ENCODE results near the gene NCR3LG1.

Gene NCR3LG1

DNA sequence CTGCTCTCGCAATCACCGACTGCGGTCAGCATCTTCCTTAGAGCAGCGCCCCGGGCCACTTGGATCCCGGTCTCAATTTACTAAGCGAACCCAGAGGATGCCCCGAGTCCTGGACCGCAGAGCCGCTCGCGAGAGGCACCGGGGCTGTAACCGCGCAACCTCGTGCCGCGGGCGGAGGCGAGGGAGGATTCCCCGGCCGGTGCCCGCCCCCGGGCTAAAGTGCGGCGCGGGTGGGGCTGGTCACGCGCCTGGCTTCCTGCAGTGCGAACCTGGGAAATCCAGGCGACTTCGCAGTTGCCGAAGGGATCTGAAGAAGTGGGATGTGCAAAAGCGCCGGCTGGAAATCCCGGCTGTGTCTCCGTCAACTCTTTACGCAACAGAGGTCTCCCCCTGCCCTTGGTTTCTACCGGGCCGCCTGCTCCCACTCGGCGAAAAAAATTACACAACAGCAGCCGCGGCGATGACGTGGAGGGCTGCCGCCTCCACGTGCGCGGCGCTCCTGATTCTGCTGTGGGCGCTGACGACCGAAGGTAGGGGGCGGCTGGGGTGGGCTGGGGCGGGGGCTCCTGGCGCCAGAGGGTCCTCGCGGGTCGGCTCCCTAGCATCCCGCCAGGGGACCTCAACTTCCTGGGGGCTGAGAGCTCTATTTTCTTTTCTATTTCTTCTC lies at the start of gene NCR3LG1:
Gene NCR3LG1 (plus strand): TSS at position 291 of the 667 bp plus-strand sequence. CDS start 170 bp downstream, at position 461.
- Histone ChIP-seq H3K36me3 (ENCODE audit: control insufficient read depth, insufficient read depth, low read length) (no peaks in the 10 kb centered on the region), H3K9me3 (ENCODE audit: control insufficient read depth, insufficient read depth, low read length) (no peaks in the 10 kb centered on the region), H3K9ac (ENCODE audit: low read depth, low read length) (no peak within 1 kb of the TSS), H3K4me1 (ENCODE audit: control insufficient read depth, insufficient read depth, low read length) (no peaks in the 10 kb centered on the region), H3K27me3 (ENCODE audit: control insufficient read depth, insufficient read depth, low read length) (peaks cover 55% of the 10 kb centered on the region), H3K4me3 (ENCODE audit: low read depth, low read length) (peak within 1 kb of the TSS; percentile 59)

DNA sequence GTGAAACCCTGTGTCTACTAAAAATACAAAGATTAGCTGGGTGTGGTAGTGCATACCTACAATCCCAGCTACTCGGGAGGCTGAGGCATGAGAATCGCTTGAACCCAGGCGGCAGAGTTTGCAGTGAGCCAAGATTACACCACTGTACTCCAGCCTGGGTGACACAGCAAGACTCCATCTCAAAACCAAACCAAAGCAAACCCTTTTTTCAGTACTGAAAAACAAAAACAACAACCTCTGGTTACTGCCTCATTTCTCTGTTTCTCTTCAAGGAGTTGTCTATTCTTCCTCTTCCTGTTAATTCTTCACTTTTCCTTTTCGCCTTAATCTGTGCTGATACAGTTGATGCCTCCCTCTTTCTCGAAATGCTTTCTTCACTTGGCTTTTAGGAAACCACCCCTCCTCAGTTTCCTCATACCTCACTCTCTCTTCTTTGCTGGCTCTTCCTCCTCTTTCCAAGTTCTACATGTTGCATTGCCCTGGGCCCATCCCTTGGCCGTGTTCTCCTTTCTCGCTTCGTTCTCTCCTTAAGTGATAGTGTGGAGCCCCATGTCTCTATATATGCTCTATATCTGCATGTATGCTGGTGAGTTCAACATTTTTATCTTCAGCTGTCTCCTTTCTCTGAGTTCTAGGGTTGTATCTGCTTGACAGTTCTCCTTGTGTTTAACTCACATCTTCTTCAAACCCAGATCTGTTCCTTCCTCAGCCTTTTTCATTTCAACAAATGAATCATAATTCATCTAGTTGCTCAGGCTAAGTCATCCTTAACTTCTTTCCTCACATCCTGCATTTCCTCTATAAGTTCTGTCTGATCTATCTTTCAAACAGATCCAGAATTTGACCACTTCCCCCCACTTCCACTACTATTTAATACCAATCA lies 38.0 kb upstream of the NCR3LG1 start:
- Histone ChIP-seq H3K4me3 (ENCODE audit: low read depth, low read length) (no peak overlapping the region), H3K36me3 (ENCODE audit: control insufficient read depth, insufficient read depth, low read length) (no peaks in the 10 kb centered on the region)

DNA sequence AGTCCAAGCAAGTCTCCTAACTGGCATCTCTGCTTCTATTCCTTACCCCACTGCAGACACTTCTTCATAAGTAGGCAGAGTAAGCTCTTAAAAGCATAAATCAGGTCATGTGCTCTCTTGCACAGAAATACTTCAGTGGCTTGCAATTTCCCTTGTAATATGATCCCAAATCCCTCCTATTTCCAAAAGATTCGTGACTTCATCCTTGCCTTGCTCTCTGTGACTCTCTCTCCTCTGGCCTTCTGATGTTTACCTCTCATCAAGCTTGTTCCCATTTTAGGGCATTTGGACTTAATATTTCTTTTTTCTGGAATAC lies 37.4 kb upstream of the NCR3LG1 start:
- no peaks in the 10 kb centered on the region for H3K4me1 ChIP-seq (ENCODE audit: control insufficient read depth, insufficient read depth, low read length)
- H3K36me3 ChIP-seq (ENCODE audit: control insufficient read depth, insufficient read depth, low read length): no peaks in the 10 kb centered on the region
- H3K9ac ChIP-seq (ENCODE audit: low read depth, low read length): no peak overlapping the region

More for the DNA sequence above, 38.0 kb upstream of the NCR3LG1 start:
- H3K9ac ChIP-seq (ENCODE audit: low read depth, low read length): no peak overlapping the region
- H3K27me3 ChIP-seq (ENCODE audit: control insufficient read depth, insufficient read depth, low read length): no peaks in the 10 kb centered on the region
- H3K4me1 ChIP-seq (ENCODE audit: control insufficient read depth, insufficient read depth, low read length): no peaks in the 10 kb centered on the region
- no peaks in the 10 kb centered on the region for H3K9me3 ChIP-seq (ENCODE audit: control insufficient read depth, insufficient read depth, low read length)

GRCh38 chr11:17314904-17315426 lies 36.6 kb upstream of the NCR3LG1 start:
- Histone ChIP-seq H3K4me1 (ENCODE audit: control insufficient read depth, insufficient read depth, low read length) (no peaks in the 10 kb centered on the region), H3K36me3 (ENCODE audit: control insufficient read depth, insufficient read depth, low read length) (no peaks in the 10 kb centered on the region), H3K27me3 (ENCODE audit: control insufficient read depth, insufficient read depth, low read length) (no peaks in the 10 kb centered on the region), H3K9me3 (ENCODE audit: control insufficient read depth, insufficient read depth, low read length) (no peaks in the 10 kb centered on the region), H3K4me3 (ENCODE audit: low read depth, low read length) (no peak overlapping the region), H3K9ac (ENCODE audit: low read depth, low read length) (no peak overlapping the region)

More for the DNA sequence above, 37.4 kb upstream of the NCR3LG1 start:
- Histone ChIP-seq H3K27me3 (ENCODE audit: control insufficient read depth, insufficient read depth, low read length) (no peaks in the 10 kb centered on the region), H3K4me3 (ENCODE audit: low read depth, low read length) (no peak overlapping the region), H3K9me3 (ENCODE audit: control insufficient read depth, insufficient read depth, low read length) (no peaks in the 10 kb centered on the region)

GRCh38 chr11:17328871-17329494 lies 22.6 kb upstream of the NCR3LG1 start:
- Histone ChIP-seq H3K9ac (ENCODE audit: low read depth, low read length) (no peak overlapping the region), H3K36me3 (ENCODE audit: control insufficient read depth, insufficient read depth, low read length) (no peaks in the 10 kb centered on the region), H3K9me3 (ENCODE audit: control insufficient read depth, insufficient read depth, low read length) (no peaks in the 10 kb centered on the region), H3K27me3 (ENCODE audit: control insufficient read depth, insufficient read depth, low read length) (no peaks in the 10 kb centered on the region), H3K4me3 (ENCODE audit: low read depth, low read length) (no peak overlapping the region), H3K4me1 (ENCODE audit: control insufficient read depth, insufficient read depth, low read length) (peaks cover 4% of the 10 kb centered on the region)

GRCh38 chr11:17331669-17332068 lies 19.9 kb upstream of the NCR3LG1 start:
- H3K9me3 ChIP-seq (ENCODE audit: control insufficient read depth, insufficient read depth, low read length): no peaks in the 10 kb centered on the region
- no peak overlapping the region for H3K9ac ChIP-seq (ENCODE audit: low read depth, low read length)
- no peaks in the 10 kb centered on the region for H3K27me3 ChIP-seq (ENCODE audit: control insufficient read depth, insufficient read depth, low read length)
- peaks cover 4% of the 10 kb centered on the region for H3K4me1 ChIP-seq (ENCODE audit: control insufficient read depth, insufficient read depth, low read length)
- no peaks in the 10 kb centered on the region for H3K36me3 ChIP-seq (ENCODE audit: control insufficient read depth, insufficient read depth, low read length)
- H3K4me3 ChIP-seq (ENCODE audit: low read depth, low read length): no peak overlapping the region

DNA sequence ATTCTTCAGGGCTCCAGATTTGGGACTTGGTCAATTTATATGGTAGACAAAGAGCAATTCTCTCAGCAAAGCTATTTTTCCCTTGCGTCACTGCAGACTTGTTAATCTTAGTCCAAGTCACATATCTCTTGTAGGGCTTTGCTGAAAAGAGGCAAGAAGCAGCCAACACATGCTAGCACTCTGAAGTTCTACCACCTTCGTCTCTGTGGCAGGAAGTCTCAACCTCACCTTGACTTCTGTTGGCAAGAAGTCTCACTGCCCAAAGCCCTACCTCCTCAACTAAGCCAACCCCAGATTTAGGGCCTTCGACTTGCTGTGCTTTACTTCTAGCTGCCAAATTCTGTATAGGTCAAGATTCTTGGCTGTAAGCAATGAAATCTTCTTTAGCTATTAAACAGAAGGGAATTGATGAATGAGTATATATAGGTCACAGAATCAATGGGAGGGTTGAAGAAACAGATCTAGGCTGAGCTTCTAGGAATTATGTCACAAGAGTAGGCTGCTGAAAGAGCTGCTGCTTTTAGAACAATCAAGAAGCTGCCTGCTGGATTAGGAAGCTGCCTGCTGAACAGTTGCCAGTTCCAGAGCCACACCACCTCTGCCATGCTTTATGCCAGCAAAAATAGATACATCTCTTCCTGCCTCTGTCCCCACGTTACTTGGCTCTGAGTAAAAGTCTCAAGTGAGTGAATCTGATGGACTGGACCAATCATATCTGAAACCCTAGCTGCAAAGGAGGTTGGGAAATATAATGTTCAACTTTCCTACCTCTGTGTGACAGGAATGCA lies 17.6 kb upstream of the NCR3LG1 start:
- no peak overlapping the region for H3K9ac ChIP-seq (ENCODE audit: low read depth, low read length)

DNA sequence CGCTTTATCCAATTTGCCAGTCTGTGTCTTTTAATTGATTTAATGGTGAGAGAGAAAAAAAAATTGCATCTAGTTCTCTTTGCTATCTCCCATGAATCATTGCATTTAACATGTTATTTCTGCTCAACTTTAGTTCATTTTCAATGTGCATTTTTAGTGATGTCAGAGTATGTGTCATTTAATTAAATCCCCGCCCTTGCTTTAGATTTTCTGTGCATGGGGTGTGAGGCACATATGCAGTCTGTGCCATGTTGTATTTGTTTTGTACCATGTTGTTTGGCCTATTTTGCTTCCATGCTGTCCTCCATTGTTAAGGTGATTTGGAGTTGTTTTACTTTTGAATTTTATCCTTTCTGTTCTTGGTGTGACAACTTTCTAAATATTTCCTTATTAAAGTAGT lies 8.3 kb upstream of the NCR3LG1 start:
- Histone ChIP-seq H3K9ac (ENCODE audit: low read depth, low read length) (no peak overlapping the region), H3K9me3 (ENCODE audit: control insufficient read depth, insufficient read depth, low read length) (no peaks in the 10 kb centered on the region), H3K27me3 (ENCODE audit: control insufficient read depth, insufficient read depth, low read length) (no peaks in the 10 kb centered on the region), H3K4me3 (ENCODE audit: low read depth, low read length) (no peak overlapping the region), H3K4me1 (ENCODE audit: control insufficient read depth, insufficient read depth, low read length) (no peaks in the 10 kb centered on the region), H3K36me3 (ENCODE audit: control insufficient read depth, insufficient read depth, low read length) (no peaks in the 10 kb centered on the region)

More for the DNA sequence above, 17.6 kb upstream of the NCR3LG1 start:
- H3K36me3 ChIP-seq (ENCODE audit: control insufficient read depth, insufficient read depth, low read length): no peaks in the 10 kb centered on the region
- no peaks in the 10 kb centered on the region for H3K27me3 ChIP-seq (ENCODE audit: control insufficient read depth, insufficient read depth, low read length)
- no peaks in the 10 kb centered on the region for H3K9me3 ChIP-seq (ENCODE audit: control insufficient read depth, insufficient read depth, low read length)
- H3K4me1 ChIP-seq (ENCODE audit: control insufficient read depth, insufficient read depth, low read length): peaks cover 3% of the 10 kb centered on the region
- no peak overlapping the region for H3K4me3 ChIP-seq (ENCODE audit: low read depth, low read length)

GRCh38 chr11:17343907-17344306 lies 7.7 kb upstream of the NCR3LG1 start:
- Histone ChIP-seq H3K9me3 (ENCODE audit: control insufficient read depth, insufficient read depth, low read length) (no peaks in the 10 kb centered on the region), H3K27me3 (ENCODE audit: control insufficient read depth, insufficient read depth, low read length) (peaks cover 3% of the 10 kb centered on the region), H3K36me3 (ENCODE audit: control insufficient read depth, insufficient read depth, low read length) (no peaks in the 10 kb centered on the region), H3K4me1 (ENCODE audit: control insufficient read depth, insufficient read depth, low read length) (no peaks in the 10 kb centered on the region), H3K4me3 (ENCODE audit: low read depth, low read length) (no peak overlapping the region), H3K9ac (ENCODE audit: low read depth, low read length) (no peak overlapping the region)

DNA sequence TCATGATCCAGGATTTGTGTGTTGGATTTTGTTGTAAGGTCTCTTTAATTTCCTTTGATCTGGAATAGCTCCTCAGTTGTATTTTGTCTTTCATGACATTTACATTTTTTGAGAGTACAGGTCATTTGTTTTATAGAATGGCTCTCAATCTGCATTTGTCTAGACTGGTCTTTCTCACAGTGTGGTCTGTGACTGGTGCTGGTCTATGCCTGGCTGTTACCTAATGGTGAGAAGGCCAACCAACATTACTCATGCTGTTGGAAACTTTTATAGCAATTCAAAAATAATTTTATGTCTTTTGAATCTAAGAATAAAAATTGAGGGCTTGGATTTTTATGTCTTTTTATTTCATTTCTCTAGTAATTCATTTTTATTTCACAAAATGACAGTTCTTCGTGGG lies 3.9 kb upstream of the NCR3LG1 start:
- H3K27me3 ChIP-seq (ENCODE audit: control insufficient read depth, insufficient read depth, low read length): peaks cover 37% of the 10 kb centered on the region
- H3K4me3 ChIP-seq (ENCODE audit: low read depth, low read length): no peak overlapping the region
- H3K9me3 ChIP-seq (ENCODE audit: control insufficient read depth, insufficient read depth, low read length): no peaks in the 10 kb centered on the region
- H3K36me3 ChIP-seq (ENCODE audit: control insufficient read depth, insufficient read depth, low read length): no peaks in the 10 kb centered on the region
- H3K9ac ChIP-seq (ENCODE audit: low read depth, low read length): no peak overlapping the region
- no peaks in the 10 kb centered on the region for H3K4me1 ChIP-seq (ENCODE audit: control insufficient read depth, insufficient read depth, low read length)
